Measurements from ENCODE around the gene GRID2IP.

DNA sequence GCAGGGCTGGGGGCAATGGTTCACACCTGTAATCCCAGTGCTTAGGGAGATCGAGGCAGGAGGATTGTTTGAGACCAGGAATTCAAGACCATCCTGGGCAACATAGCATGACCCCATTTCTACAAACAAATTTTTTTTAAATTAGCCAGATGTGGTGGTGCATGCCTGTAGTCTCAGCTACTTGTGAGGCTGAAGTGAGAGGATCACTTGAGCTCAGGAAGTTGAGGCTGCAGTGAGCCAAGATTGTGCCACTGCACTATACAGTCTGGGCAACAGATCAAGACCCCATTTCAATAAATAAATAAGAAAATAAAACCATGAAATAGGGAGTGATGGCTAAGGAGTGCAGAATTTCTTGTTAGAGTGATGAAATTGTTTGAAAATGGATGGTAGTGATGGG lies 8.9 kb downstream of the GRID2IP start:
- TF ChIP-seq, protein P1, sequence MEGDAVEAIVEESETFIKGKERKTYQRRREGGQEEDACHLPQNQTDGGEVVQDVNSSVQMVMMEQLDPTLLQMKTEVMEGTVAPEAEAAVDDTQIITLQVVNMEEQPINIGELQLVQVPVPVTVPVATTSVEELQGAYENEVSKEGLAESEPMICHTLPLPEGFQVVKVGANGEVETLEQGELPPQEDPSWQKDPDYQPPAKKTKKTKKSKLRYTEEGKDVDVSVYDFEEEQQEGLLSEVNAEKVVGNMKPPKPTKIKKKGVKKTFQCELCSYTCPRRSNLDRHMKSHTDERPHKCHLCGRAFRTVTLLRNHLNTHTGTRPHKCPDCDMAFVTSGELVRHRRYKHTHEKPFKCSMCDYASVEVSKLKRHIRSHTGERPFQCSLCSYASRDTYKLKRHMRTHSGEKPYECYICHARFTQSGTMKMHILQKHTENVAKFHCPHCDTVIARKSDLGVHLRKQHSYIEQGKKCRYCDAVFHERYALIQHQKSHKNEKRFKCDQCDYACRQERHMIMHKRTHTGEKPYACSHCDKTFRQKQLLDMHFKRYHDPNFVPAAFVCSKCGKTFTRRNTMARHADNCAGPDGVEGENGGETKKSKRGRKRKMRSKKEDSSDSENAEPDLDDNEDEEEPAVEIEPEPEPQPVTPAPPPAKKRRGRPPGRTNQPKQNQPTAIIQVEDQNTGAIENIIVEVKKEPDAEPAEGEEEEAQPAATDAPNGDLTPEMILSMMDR (IDR thresholded peaks at IDR 0.05; ENCODE audit: insufficient read depth, low read length, poor library complexity, severe bottlenecking): no peak
- TF ChIP-seq EZH2phosphoT487 (conservative IDR thresholded peaks at IDR 0.05; ENCODE audit: low read length): no peak

Data from SU-DHL-6 (cell line).